ENCODE results near the gene FOXO1.

- TF ChIP-seq POLR2A (IDR thresholded peaks at IDR 0.05) = no peak
- no peak for TF ChIP-seq CTCF (IDR thresholded peaks at IDR 0.05)
- TF ChIP-seq EP300 (IDR thresholded peaks at IDR 0.05) = no peak
Measured at GRCh38 chr13:40522282-40522681, 144.2 kb downstream of the FOXO1 start.

All from suprapubic skin (tissue), 3 donors.